ENCODE results near the gene MXRA7.

Gene MXRA7

GRCh38 chr17:76686538-76687297, 24.0 kb downstream of the MXRA7 start:
- TF ChIP-seq POLR2A (IDR thresholded peaks at IDR 0.05; ENCODE audit: low read depth, low read length), result no peak
- DNase-seq (ENCODE audit: insufficient read length, low spot score) (no peak), FAIRE-seq (no peak)

- no peak for FAIRE-seq
- no peak for DNase-seq (ENCODE audit: insufficient read length, low spot score)
- TF ChIP-seq POLR2A (IDR thresholded peaks at IDR 0.05; ENCODE audit: low read depth, low read length), result no peak
Observed at GRCh38 chr17:76685846-76686245, 24.9 kb downstream of the MXRA7 start.

GRCh38 chr17:76685366-76685765, 25.4 kb downstream of the MXRA7 start:
- TF ChIP-seq POLR2A (IDR thresholded peaks at IDR 0.05; ENCODE audit: low read depth, low read length), result no peak
- FAIRE-seq, result no peak
- no peak for DNase-seq (ENCODE audit: insufficient read length, low spot score)

GRCh38 chr17:76684756-76685155, 26.0 kb downstream of the MXRA7 start:
- FAIRE-seq (no peak), DNase-seq (ENCODE audit: insufficient read length, low spot score) (no peak)
- TF ChIP-seq POLR2A (IDR thresholded peaks at IDR 0.05; ENCODE audit: low read depth, low read length), result no peak

GRCh38 chr17:76683921-76684745, 26.6 kb downstream of the MXRA7 start:
- FAIRE-seq, result no peak
- DNase-seq (ENCODE audit: insufficient read length, low spot score), result no peak
- TF ChIP-seq POLR2A (IDR thresholded peaks at IDR 0.05; ENCODE audit: low read depth, low read length), result no peak

- TF ChIP-seq POLR2A (IDR thresholded peaks at IDR 0.05; ENCODE audit: low read depth, low read length), result no peak
- DNase-seq (ENCODE audit: insufficient read length, low spot score) (no peak), FAIRE-seq (no peak)
Observed at GRCh38 chr17:76683011-76683755, 27.6 kb downstream of the MXRA7 start.

GRCh38 chr17:76682296-76682695, 28.5 kb downstream of the MXRA7 start:
- TF ChIP-seq POLR2A (IDR thresholded peaks at IDR 0.05; ENCODE audit: low read depth, low read length), result no peak
- no peak for DNase-seq (ENCODE audit: insufficient read length, low spot score)
- no peak for FAIRE-seq

- DNase-seq (ENCODE audit: insufficient read length, low spot score), result peak; percentile 58
- TF ChIP-seq POLR2A (IDR thresholded peaks at IDR 0.05; ENCODE audit: low read depth, low read length), result no peak
- FAIRE-seq, result no peak
Observed at GRCh38 chr17:76681222-76682137, 29.3 kb downstream of the MXRA7 start.

- no peak for FAIRE-seq
- no peak for TF ChIP-seq POLR2A (IDR thresholded peaks at IDR 0.05; ENCODE audit: low read depth, low read length)
- no peak for DNase-seq (ENCODE audit: insufficient read length, low spot score)
Observed at GRCh38 chr17:76679239-76679638, 31.5 kb downstream of the MXRA7 start.

- DNase-seq (ENCODE audit: insufficient read length, low spot score), result no peak
- no peak for FAIRE-seq
- TF ChIP-seq POLR2A (IDR thresholded peaks at IDR 0.05; ENCODE audit: low read depth, low read length), result no peak
Observed at GRCh38 chr17:76678330-76678729, 32.4 kb downstream of the MXRA7 start.

- TF ChIP-seq POLR2A (IDR thresholded peaks at IDR 0.05; ENCODE audit: low read depth, low read length), result no peak
- DNase-seq (ENCODE audit: insufficient read length, low spot score) (no peak), FAIRE-seq (no peak)
Observed at GRCh38 chr17:76677406-76677805, 33.4 kb downstream of the MXRA7 start.

GRCh38 chr17:76676629-76677028, 34.1 kb downstream of the MXRA7 start:
- FAIRE-seq, result no peak
- no peak for TF ChIP-seq POLR2A (IDR thresholded peaks at IDR 0.05; ENCODE audit: low read depth, low read length)
- DNase-seq (ENCODE audit: insufficient read length, low spot score), result no peak

GRCh38 chr17:76675648-76676047, 35.1 kb downstream of the MXRA7 start:
- DNase-seq (ENCODE audit: insufficient read length, low spot score) (no peak), FAIRE-seq (no peak)
- no peak for TF ChIP-seq POLR2A (IDR thresholded peaks at IDR 0.05; ENCODE audit: low read depth, low read length)
